PFSK-1 (cell line): ENCODE measurements around the gene PTPRN2.

Experiments used
- POLR2AphosphoS5 ChIP-seq: IDR thresholded peaks from 2 replicates; pipeline ENCODE4 v1.6.1; 2012; ENCODE audit warnings: low read depth, mild to moderate bottlenecking, control low read depth, low read length, moderate library complexity
- SIN3A ChIP-seq: IDR thresholded peaks from 2 replicates; pipeline ENCODE4 v1.6.1; 2012; ENCODE audit warnings: mild to moderate bottlenecking, low read length, moderate library complexity, borderline replicate concordance; ENCODE audit not compliant: insufficient read depth
- TAF1 ChIP-seq: IDR thresholded peaks from 2 replicates; pipeline ENCODE4 v1.6.1; 2012; ENCODE audit warnings: low read length, control low read depth, borderline replicate concordance; ENCODE audit not compliant: insufficient read depth
- TF ChIP-seq, protein P1 (sequence below), 2 experiments: IDR thresholded peaks; 2 replicates each; pipeline versions ENCODE4 v1.6.1 to v1.8.0; 2011 to 2012; ENCODE audit warnings: low read depth in 2 of 2, low read length in 2 of 2, control low read depth in 1 of 2, inconsistent platforms in 1 of 2, mild to moderate bottlenecking in 1 of 2, moderate library complexity in 1 of 2; ENCODE audit not compliant: insufficient read depth in 1 of 2

DNA sequence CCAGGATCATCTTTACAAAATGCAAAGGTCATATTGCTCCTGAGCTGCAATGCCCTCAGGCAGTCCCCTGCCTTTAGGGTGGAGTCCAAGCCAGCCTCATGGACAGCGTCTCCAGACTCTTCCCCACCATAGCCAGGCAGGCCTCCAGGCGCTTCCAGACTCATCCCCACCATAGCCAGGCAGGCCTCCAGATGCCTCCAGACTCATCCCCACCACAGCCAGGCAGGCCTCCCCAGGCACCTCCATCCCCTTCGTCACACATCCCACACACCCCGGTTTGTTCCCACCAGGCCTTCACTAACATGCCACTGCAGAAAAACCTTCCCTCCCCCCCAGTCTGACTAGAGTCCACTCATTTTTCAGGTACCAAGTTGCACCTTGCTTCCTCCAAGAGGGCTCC is 70.1 kb downstream of the PTPRN2 start:
- TF ChIP-seq POLR2AphosphoS5: no peak
- TF ChIP-seq, protein P1, sequence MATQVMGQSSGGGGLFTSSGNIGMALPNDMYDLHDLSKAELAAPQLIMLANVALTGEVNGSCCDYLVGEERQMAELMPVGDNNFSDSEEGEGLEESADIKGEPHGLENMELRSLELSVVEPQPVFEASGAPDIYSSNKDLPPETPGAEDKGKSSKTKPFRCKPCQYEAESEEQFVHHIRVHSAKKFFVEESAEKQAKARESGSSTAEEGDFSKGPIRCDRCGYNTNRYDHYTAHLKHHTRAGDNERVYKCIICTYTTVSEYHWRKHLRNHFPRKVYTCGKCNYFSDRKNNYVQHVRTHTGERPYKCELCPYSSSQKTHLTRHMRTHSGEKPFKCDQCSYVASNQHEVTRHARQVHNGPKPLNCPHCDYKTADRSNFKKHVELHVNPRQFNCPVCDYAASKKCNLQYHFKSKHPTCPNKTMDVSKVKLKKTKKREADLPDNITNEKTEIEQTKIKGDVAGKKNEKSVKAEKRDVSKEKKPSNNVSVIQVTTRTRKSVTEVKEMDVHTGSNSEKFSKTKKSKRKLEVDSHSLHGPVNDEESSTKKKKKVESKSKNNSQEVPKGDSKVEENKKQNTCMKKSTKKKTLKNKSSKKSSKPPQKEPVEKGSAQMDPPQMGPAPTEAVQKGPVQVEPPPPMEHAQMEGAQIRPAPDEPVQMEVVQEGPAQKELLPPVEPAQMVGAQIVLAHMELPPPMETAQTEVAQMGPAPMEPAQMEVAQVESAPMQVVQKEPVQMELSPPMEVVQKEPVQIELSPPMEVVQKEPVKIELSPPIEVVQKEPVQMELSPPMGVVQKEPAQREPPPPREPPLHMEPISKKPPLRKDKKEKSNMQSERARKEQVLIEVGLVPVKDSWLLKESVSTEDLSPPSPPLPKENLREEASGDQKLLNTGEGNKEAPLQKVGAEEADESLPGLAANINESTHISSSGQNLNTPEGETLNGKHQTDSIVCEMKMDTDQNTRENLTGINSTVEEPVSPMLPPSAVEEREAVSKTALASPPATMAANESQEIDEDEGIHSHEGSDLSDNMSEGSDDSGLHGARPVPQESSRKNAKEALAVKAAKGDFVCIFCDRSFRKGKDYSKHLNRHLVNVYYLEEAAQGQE (IDR thresholded peaks at IDR 0.05; ENCODE audit: insufficient read depth in 1 of 2, low read depth in 2 of 2, low read length in 2 of 2): no peak
- no peak for TF ChIP-seq SIN3A
- TF ChIP-seq TAF1: no peak
